ENCODE results near the gene TNFRSF13B.

Gene TNFRSF13B

DNA sequence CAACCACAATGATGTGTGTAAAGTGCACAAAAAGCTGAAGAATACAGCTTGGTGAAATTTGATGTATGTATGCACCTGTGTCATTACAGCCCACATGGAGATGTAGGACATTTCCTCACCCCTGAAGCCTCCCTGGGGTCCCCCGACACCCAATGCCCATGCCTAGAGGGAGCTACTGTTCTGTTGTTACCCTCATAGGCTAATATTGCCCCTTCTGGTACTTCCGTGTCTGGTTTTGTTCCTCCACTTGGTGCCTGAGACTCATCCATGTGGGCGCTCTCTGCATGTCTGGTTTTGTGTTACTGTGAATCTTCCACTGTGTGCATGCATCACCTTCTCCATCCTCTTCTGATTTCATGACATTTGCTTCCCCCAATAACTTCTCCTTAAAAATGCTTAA is 18.6 kb downstream of the TNFRSF13B start:
- Histone ChIP-seq H3K79me1 (replicated peaks; ENCODE audit: low read length, poor library complexity, severe bottlenecking) (no peaks in the 10 kb centered on the region), H2AFZ (ENCODE audit: low read depth, low read length) (no peak overlapping the region), H4K8ac (ENCODE audit: low read length) (no peak overlapping the region), H3K27ac (ENCODE audit: low read length, poor library complexity, severe bottlenecking) (no peak overlapping the region), H3K23ac (ENCODE audit: low read length in 2 of 2) (no peak overlapping the region), H3K14ac (ENCODE audit: low read length in 2 of 2) (no peak overlapping the region), H3K9ac (ENCODE audit: low read length) (no peak overlapping the region), H2BK12ac (ENCODE audit: low read length in 2 of 2) (no peak overlapping the region), H2AK5ac (ENCODE audit: low read length, severe bottlenecking) (no peak overlapping the region), H3K18ac (ENCODE audit: low read depth in 1 of 2, low read length in 2 of 2) (no peak overlapping the region), H3K4ac (ENCODE audit: low read depth in 1 of 2, low read length in 2 of 2) (no peak overlapping the region), H2BK15ac (ENCODE audit: low read depth, poor library complexity, severe bottlenecking) (no peak overlapping the region), H3K4me3 (ENCODE audit: insufficient read depth in 1 of 2, low read depth in 1 of 2, low read length in 2 of 2) (no peak overlapping the region), H3K4me1 (ENCODE audit: control insufficient read depth, insufficient read depth, low read depth, low read length) (no peaks in the 10 kb centered on the region), H3K27me3 (ENCODE audit: control insufficient read depth in 1 of 2, insufficient read depth in 1 of 2, low read length in 2 of 2) (peaks cover 21 to 40% of the 10 kb centered on the region in 2 experiments), H2BK120ac (ENCODE audit: low read depth, low read length) (no peak overlapping the region), H3K4me2 (ENCODE audit: low read length, poor library complexity, severe bottlenecking) (no peak overlapping the region), H3K36me3 (ENCODE audit: control insufficient read depth in 1 of 2, insufficient read depth in 2 of 2, low read depth in 1 of 2, low read length in 2 of 2) (no peaks in the 10 kb centered on the region), H3K9me3 (ENCODE audit: control insufficient read depth, low read length) (peaks cover 44% of the 10 kb centered on the region), H4K91ac (ENCODE audit: low read length) (no peak overlapping the region), H2BK5ac (ENCODE audit: low read depth, low read length, poor library complexity, severe bottlenecking) (no peak overlapping the region)
- no peak for DNase-seq
- WGBS = 75% methylated on average over 3 of the region's 3 CpGs

DNA sequence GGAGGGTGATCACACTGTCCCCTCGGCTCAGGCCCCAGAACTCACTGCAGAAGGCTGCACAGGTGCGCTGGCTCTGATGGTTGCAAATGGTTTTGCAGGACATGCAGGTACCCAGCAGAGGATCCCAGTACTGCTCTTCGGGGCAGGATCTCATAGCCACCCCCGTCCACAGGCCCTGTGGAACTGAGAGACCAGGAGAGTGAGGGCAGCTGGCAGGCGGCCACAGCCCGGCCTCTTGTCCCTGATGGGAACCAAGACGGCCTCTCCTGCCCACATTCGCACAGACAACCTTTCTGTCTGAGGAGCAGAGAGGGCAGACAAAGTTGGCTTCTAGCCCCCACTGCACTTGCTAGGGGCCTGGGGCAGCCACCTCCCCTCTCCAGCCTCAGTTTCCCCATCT is 19.5 kb downstream of the TNFRSF13B start:
- Histone ChIP-seq H3K4me3 (ENCODE audit: insufficient read depth in 1 of 2, low read depth in 1 of 2, low read length in 2 of 2) (no peak overlapping the region), H4K8ac (ENCODE audit: low read length) (no peak overlapping the region), H2BK12ac (ENCODE audit: low read length in 2 of 2) (no peak overlapping the region), H2BK15ac (ENCODE audit: low read depth, poor library complexity, severe bottlenecking) (no peak overlapping the region), H2BK120ac (ENCODE audit: low read depth, low read length) (no peak overlapping the region), H3K9ac (ENCODE audit: low read length) (no peak overlapping the region), H2AK5ac (ENCODE audit: low read length, severe bottlenecking) (no peak overlapping the region), H3K4me2 (ENCODE audit: low read length, poor library complexity, severe bottlenecking) (no peak overlapping the region), H3K4me1 (ENCODE audit: control insufficient read depth, insufficient read depth, low read depth, low read length) (no peaks in the 10 kb centered on the region), H2BK5ac (ENCODE audit: low read depth, low read length, poor library complexity, severe bottlenecking) (no peak overlapping the region), H3K18ac (ENCODE audit: low read depth in 1 of 2, low read length in 2 of 2) (no peak overlapping the region), H3K79me1 (replicated peaks; ENCODE audit: low read length, poor library complexity, severe bottlenecking) (no peaks in the 10 kb centered on the region), H2AFZ (ENCODE audit: low read depth, low read length) (no peak overlapping the region), H3K9me3 (ENCODE audit: control insufficient read depth, low read length) (peaks cover 50% of the 10 kb centered on the region), H3K23ac (ENCODE audit: low read length in 2 of 2) (no peak overlapping the region), H3K27me3 (ENCODE audit: control insufficient read depth in 1 of 2, insufficient read depth in 1 of 2, low read length in 2 of 2) (peaks cover 21 to 35% of the 10 kb centered on the region in 2 experiments), H4K91ac (ENCODE audit: low read length) (no peak overlapping the region), H3K14ac (ENCODE audit: low read length in 2 of 2) (no peak overlapping the region), H3K36me3 (ENCODE audit: control insufficient read depth in 1 of 2, insufficient read depth in 2 of 2, low read depth in 1 of 2, low read length in 2 of 2) (no peaks in the 10 kb centered on the region), H3K4ac (ENCODE audit: low read depth in 1 of 2, low read length in 2 of 2) (no peak overlapping the region), H3K27ac (ENCODE audit: low read length, poor library complexity, severe bottlenecking) (no peak overlapping the region)
- WGBS = 85% methylated on average over 8 of the region's 8 CpGs
- no peak for DNase-seq

DNA sequence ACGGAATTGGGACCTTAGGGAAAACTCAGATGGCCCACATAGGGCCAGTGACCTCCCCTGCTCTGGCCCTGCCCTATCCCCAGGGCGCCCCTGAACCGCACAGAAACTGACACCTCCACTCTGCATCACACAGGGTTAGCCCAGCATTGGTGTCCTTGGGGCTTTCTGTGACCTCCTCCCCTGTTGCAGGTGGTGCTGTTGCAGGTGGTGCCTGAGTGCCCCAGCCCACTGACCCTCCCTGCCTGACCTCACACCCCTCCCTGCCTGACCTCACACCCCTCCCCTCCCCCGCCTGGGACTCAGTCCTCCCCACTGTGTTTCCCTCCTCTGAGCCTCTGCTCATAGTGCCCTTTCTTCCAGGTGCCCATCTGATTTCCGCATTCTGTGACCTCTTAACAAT is 21.4 kb downstream of the TNFRSF13B start:
- Histone ChIP-seq H4K91ac (ENCODE audit: low read length) (no peak overlapping the region), H3K27me3 (ENCODE audit: control insufficient read depth in 1 of 2, insufficient read depth in 1 of 2, low read length in 2 of 2) (peaks cover 22 to 29% of the 10 kb centered on the region in 2 experiments), H2BK120ac (ENCODE audit: low read depth, low read length) (no peak overlapping the region), H3K18ac (ENCODE audit: low read depth in 1 of 2, low read length in 2 of 2) (no peak overlapping the region), H2AFZ (ENCODE audit: low read depth, low read length) (no peak overlapping the region), H3K9ac (ENCODE audit: low read length) (no peak overlapping the region), H3K4me1 (ENCODE audit: control insufficient read depth, insufficient read depth, low read depth, low read length) (peaks cover 3% of the 10 kb centered on the region), H3K4me2 (ENCODE audit: low read length, poor library complexity, severe bottlenecking) (no peak overlapping the region), H3K23ac (ENCODE audit: low read length in 2 of 2) (no peak overlapping the region), H2BK5ac (ENCODE audit: low read depth, low read length, poor library complexity, severe bottlenecking) (no peak overlapping the region), H3K4ac (ENCODE audit: low read depth in 1 of 2, low read length in 2 of 2) (no peak overlapping the region), H4K8ac (ENCODE audit: low read length) (no peak overlapping the region), H3K36me3 (ENCODE audit: control insufficient read depth in 1 of 2, insufficient read depth in 2 of 2, low read depth in 1 of 2, low read length in 2 of 2) (no peaks in the 10 kb centered on the region), H3K27ac (ENCODE audit: low read length, poor library complexity, severe bottlenecking) (no peak overlapping the region), H2AK5ac (ENCODE audit: low read length, severe bottlenecking) (no peak overlapping the region), H3K14ac (ENCODE audit: low read length in 2 of 2) (no peak overlapping the region), H2BK15ac (ENCODE audit: low read depth, poor library complexity, severe bottlenecking) (no peak overlapping the region), H3K9me3 (ENCODE audit: control insufficient read depth, low read length) (peaks cover 35% of the 10 kb centered on the region), H2BK12ac (ENCODE audit: low read length in 2 of 2) (no peak overlapping the region), H3K79me1 (replicated peaks; ENCODE audit: low read length, poor library complexity, severe bottlenecking) (no peaks in the 10 kb centered on the region), H3K4me3 (ENCODE audit: insufficient read depth in 1 of 2, low read depth in 1 of 2, low read length in 2 of 2) (no peak overlapping the region)
- 89% methylated on average over 5 of the region's 5 CpGs for WGBS
- DNase-seq = no peak

GRCh38 chr17:16948587-16949376 is 23.1 kb downstream of the TNFRSF13B start:
- Histone ChIP-seq H4K8ac (ENCODE audit: low read length) (no peak overlapping the region), H4K91ac (ENCODE audit: low read length) (no peak overlapping the region), H2AK5ac (ENCODE audit: low read length, severe bottlenecking) (no peak overlapping the region), H3K9ac (ENCODE audit: low read length) (no peak overlapping the region), H3K23ac (ENCODE audit: low read length in 2 of 2) (no peak overlapping the region), H2AFZ (ENCODE audit: low read depth, low read length) (no peak overlapping the region), H2BK5ac (ENCODE audit: low read depth, low read length, poor library complexity, severe bottlenecking) (no peak overlapping the region), H3K9me3 (ENCODE audit: control insufficient read depth, low read length) (peaks cover 22% of the 10 kb centered on the region), H3K4me3 (ENCODE audit: insufficient read depth in 1 of 2, low read depth in 1 of 2, low read length in 2 of 2) (peak overlapping the region in 1 of 2 experiments; percentile 30), H3K4me2 (ENCODE audit: low read length, poor library complexity, severe bottlenecking) (no peak overlapping the region), H3K4ac (ENCODE audit: low read depth in 1 of 2, low read length in 2 of 2) (no peak overlapping the region), H2BK12ac (ENCODE audit: low read length in 2 of 2) (no peak overlapping the region), H2BK15ac (ENCODE audit: low read depth, poor library complexity, severe bottlenecking) (no peak overlapping the region), H3K4me1 (ENCODE audit: control insufficient read depth, insufficient read depth, low read depth, low read length) (peaks cover 3% of the 10 kb centered on the region), H3K18ac (ENCODE audit: low read depth in 1 of 2, low read length in 2 of 2) (no peak overlapping the region), H2BK120ac (ENCODE audit: low read depth, low read length) (no peak overlapping the region), H3K27me3 (ENCODE audit: control insufficient read depth in 1 of 2, insufficient read depth in 1 of 2, low read length in 2 of 2) (peaks cover 22 to 29% of the 10 kb centered on the region in 2 experiments), H3K14ac (ENCODE audit: low read length in 2 of 2) (no peak overlapping the region), H3K79me1 (replicated peaks; ENCODE audit: low read length, poor library complexity, severe bottlenecking) (no peaks in the 10 kb centered on the region), H3K36me3 (ENCODE audit: control insufficient read depth in 1 of 2, insufficient read depth in 2 of 2, low read depth in 1 of 2, low read length in 2 of 2) (no peaks in the 10 kb centered on the region), H3K27ac (ENCODE audit: low read length, poor library complexity, severe bottlenecking) (no peak overlapping the region)
- 96% methylated on average over 5 of the region's 6 CpGs for WGBS
- no peak for DNase-seq

All from mesenchymal stem cell (in vitro differentiated cells and primary cell).